8988T (cell line): ENCODE results near the gene ACSS3.

Experiments used
- DNase-seq: peaks from one replicate; pipeline ENCODE4 v3.0.0; 2011

Gene ACSS3

GRCh38 chr12:81303935-81304334 is 226.1 kb downstream of the ACSS3 start:
- DNase-seq, result no peak
